Raji (cell line): ENCODE results near the gene SHOC2.

Experiments
- POLR2A ChIP-seq: IDR thresholded peaks from 2 replicates; pipeline ENCODE4 v1.6.1; 2011; ENCODE audit warnings: low read depth, low read length, control low read depth; ENCODE audit not compliant: insufficient read depth

SHOC2 gene

DNA sequence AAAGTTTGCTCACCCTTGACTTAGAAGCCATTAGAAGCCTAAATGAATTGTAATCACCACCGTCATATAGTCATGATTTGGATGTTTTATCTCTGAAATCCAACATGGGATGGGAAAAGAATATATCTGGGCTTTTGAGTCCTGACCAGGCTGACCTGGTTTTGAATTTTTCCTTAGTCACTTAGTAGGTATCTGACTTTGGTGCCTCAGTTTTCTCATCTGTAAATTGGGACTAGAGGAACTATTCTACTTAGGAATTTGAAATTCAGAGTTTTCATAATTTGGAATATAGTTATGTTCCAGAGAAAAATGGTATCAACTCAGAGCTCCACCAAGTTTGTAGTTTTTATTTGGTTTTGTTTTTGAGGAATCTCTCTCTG lies 40.9 kb downstream of the SHOC2 start:
- TF ChIP-seq POLR2A = no peak

DNA sequence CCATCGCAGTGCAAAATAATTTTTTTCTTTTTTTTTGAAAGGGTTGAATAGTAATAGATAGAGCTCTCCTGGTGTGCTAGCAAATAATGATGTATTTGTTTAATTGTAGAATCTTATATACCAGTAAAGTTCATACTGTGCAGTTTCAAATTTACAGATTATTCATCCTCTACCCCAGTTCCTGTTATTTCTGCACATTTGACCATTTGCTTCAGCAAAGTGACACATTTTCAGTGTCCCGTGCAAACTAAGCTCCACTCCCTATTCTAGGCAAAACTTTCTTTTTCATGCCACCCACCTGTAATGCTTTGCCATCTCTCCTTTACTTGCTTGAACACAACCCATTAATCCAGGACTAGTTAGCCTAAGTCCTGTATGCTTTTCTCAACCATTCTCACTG lies 43.0 kb downstream of the SHOC2 start:
- no peak for TF ChIP-seq POLR2A

DNA sequence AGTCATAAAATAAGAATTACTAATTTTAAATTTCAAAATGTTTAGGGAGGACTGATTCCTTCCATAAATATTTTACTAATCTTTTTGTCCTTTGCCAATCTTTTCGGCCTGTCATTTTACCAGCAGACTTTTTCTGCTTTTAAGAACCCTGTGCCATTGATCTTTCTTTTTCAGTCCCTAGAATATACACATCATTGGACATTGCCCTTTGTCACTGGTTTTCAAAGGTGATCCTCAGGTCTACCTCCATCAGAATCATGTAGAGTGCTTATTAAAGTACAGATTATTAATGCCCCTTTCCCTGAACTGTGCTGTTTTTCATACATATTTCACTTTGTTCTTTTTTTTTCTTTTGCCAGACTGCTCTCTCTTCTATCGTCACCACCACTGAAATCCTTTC lies 43.8 kb downstream of the SHOC2 start:
- TF ChIP-seq POLR2A = no peak

DNA sequence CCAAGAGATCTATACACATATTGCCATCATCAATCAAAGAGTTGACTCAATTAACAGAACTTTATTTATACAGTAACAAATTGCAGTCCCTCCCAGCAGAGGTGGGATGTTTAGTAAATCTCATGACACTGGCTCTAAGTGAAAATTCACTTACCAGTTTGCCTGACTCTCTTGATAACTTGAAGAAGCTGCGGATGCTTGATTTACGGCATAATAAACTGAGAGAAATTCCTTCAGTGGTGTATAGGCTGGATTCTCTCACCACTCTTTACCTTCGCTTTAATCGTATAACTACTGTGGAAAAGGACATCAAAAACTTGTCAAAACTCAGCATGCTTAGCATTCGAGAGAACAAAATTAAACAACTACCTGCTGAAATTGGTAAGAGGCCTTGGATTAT lies 45.3 kb downstream of the SHOC2 start:
- TF ChIP-seq POLR2A = no peak

DNA sequence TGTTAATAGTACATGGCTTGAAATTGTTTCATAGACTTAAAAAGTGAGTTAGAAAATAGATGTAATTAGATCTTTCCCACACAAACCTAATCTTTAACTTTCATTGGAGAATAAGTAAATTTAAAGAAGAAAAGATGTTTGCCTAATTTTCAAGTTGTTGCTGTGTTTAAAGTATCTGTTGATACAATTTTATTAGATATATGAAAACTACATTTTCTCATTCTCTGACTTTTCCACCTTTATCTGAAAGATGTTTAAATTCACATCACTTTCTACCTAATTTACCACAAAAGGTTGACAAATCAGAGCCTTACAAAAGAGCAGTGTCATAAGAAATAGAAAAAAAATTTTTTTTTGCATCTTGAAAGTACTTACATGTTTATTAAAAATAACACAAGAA lies 45.8 kb downstream of the SHOC2 start:
- TF ChIP-seq POLR2A = no peak

DNA sequence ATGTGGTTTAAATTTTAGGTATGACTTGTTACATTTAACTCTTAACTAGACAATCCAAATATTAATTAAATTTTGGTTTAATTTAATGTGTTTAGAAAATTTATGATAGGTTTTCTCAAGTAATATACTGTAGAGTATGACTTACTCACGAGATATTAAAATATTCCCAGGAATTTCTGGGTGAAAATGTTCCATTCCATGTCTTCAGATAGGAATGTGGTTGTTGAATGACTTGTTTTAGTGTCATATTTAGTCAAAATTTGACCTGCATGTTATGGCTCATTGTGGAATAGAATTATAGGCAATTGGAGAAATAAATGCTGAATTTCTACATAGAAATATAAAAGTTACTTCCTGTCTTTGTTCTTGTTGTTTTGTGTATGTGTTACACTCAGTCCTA lies 46.7 kb downstream of the SHOC2 start:
- no peak for TF ChIP-seq POLR2A

DNA sequence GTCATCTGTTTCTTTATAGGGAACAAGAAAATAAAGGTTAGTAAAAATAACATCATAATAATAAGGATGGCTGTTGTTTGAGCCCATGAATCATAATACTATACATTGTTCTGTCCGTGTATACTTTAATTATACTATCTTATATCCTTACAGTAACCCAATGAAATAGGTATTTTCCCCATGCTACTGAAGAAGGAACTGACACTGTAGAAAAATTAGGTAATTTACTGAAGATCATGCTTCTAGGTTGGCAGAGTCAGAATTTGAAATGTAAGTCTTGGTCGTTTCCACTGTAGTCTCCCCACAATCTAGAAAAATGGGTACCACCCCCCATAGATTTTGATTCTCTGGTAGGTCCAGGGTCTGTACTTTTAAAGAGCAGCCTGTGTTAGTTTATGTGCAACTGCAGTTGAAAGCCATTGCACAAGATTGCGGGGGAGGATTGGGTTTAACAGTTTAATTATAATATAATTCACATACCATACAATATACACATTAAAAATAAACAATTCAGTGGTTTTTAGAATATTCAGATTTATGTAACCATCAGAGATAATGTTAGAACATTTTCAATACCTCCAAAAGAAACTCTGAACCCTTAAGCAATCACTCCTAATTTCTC lies 47.7 kb downstream of the SHOC2 start:
- TF ChIP-seq POLR2A = no peak

DNA sequence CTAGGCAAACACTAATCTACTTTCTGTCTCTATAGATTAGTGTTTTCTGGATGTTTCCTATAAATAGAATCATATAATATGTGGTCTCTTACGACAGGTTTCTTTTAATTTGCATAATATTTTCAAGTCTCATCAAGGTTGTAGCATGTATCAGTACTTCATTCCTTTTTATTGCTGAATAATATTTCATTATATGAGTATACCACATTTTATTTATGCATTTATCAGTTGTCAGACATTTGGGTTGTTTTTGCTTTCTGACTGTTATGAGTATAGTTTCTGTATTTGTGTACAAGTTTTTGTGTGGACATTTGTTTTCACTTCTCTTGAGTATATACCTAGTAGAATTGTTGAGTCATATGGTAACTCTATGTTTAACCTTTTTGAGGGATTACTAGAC lies 48.2 kb downstream of the SHOC2 start:
- TF ChIP-seq POLR2A = no peak

DNA sequence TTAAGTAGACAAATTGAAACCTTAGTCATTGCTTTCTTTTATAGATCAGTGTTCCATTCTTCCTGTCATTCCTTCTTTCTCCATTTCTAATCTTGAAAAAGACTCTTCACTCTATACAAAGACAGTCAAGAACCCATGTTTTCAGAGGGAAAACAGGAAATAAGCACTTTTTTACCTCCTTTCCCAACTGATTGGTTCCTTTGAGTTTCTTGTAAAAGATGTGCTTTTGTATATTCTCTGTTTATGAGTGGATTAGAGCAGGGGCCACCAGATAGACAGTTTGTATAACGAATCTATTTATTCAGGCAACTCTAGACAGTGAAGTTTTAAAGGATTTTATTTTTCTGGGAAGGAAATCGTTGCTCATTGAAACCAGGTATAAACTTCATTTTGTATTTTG lies 49.8 kb downstream of the SHOC2 start:
- TF ChIP-seq POLR2A = no peak

DNA sequence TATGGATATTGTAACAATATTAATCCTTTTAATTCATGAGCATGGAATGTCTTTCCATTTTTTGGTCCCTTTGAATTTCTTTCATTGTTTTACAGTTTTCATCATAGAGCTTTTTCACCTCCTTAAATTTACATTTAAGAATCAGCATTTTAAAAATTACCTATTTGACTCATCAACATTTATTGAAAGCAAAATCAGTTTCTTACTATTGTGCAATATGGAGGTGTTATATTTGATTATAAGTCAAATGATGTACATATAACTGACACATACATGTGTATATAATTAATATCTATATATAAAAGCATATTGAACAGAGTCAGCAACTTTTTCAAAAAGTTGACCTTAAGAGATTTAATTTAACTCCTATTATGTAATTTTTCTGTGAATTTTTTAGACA lies 52.2 kb downstream of the SHOC2 start:
- TF ChIP-seq POLR2A = no peak

DNA sequence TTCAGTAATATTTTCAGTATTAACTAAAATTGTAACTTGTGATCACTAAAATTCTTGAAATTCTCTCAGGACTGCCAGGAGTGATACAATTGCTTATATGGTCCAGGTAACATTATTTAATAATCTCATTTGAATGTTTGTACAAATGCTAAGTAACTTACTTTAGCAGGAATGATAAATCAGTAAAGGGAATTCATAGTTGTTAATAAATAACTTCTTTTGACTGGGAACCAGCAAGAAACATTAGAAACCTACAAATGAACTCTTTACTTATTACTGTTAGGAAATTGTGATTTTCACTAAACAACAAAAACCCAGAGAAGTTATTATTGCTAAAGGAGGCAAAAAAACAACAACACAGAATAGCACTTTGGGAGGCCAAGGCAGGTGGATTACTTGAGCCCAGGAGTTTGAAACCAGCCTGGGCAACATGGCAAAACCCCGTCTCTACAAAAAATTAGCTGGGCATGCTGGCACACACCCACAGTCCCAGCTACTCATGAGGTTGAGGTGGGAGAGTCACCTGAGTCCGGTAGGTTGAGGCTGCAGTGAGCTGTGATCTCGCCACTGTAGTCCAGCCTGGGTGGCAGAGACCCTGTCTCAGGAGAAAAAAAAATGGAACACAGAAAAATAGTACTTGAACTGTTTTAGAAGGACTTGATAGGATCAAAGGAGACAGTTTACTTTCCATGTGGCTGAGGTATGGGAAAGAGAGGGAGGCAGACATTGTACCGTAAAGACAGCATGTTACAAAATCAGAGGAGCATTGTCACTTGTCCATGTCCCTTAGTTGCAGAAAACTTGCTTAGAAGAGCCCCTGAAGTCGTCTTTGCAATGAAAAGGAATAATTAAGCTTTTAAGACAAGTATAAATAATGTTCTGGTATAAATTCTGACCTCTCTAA lies 53.1 kb downstream of the SHOC2 start:
- no peak for TF ChIP-seq POLR2A

DNA sequence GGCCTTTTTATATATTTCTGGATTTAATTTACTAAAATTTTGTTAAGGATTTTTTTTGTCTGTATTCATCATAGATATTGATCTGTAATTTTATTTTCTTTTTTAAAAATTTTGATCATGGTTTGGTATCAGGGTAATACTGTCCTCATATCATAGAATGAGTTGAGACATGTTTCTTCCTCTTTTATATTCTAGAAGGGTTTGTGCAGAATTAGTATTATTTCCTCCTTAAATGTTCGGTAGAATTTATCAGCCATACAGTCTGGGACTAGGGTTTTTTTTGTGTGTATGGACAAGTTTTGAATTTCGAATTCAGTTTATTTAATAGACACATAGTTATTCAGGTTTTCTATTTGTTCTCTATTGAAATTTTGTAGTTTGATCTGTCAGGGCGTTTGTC lies 54.0 kb downstream of the SHOC2 start:
- TF ChIP-seq POLR2A = no peak

DNA sequence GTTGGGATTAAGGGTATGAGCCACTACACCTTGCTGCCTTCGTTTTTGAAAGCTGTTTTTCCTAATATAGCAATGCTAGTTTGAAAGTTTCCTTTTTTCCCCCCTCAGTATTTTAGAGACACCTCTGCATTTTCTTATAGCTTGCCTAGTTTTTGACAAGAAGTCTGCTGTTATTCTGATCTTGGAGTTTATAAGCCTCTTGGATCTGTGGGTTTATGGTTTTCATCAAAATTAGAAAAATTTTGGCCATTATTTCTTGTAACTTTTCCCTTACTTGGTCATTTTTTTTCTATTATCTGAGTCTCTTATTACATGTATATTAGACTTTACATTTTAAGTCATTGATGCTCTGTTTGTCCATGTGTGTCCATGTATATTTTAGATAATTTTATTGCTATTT lies 57.2 kb downstream of the SHOC2 start:
- TF ChIP-seq POLR2A = no peak

DNA sequence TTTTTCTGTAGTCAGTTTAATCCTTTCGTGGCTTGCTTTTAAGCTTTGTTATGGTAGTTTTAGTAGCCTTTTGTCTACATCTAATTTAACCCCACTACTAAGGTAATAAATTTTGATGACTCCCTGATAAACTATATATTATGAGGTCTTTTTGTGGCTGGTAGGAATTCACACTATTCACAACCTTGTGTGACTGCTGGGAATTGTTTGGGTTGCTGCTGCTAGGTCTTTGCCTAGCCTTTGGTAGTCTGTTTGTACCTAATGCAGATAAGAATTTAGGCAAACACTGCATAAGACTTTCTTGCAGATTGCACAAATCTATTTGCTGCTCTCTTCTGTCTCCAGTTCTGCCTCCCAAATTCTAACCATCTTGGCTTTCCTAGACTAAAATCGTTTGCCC lies 58.3 kb downstream of the SHOC2 start:
- TF ChIP-seq POLR2A = no peak

DNA sequence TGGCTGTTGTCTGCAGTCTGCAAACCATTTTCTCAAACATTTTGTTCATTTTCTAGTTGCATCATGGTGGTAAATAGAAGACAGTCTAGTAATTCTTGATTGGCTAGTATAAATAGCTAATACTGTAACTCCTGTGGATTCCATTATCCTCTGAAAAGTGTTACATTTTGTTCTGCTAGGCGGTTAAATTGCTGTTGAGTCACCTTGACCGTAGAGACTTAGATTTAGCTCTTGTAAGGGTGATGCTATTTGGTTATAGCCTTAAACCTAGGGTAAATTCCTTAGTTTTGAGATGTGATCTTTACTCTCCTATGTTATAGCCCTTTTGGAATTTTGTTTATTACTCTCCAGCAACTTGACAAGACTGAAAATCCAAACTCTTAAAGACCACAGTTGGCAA lies 58.8 kb downstream of the SHOC2 start:
- TF ChIP-seq POLR2A = no peak

DNA sequence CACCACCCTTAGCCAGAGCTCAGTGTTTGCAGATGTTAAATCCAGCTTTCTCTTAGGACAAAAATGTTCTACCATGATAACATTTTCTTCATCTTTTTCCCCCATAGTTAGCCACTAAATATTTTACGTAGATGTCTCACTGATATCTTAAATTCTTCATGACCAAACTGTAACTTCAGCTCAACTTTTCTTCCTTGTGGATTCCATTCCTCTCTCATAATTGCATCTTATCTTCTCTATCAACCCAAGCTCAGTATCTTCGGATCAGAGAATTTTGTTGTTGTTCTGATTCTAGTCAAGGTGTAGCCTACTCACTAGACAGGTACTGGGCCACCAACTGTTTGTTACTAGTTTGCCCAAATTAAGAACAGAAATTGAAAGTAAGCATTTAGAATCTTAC lies 60.2 kb downstream of the SHOC2 start:
- TF ChIP-seq POLR2A = no peak

DNA sequence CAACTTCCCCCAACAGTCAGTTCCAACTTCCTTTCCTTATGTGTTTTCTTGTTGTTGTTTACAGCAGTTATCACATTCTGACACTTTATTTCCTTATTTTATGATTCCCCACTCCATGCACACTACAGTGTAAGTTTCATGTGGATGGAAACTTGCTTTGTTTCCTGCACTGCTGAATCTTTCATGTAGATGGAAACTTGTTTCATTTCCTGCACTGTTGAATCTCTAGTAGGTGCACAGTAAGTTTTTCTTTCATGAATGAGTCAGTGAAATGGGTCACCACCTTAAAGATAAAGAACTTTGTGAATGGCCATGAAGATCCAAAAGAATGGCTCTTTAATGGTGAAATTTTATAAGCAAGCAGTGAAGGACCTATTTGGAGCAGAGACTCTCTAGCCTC lies 61.4 kb downstream of the SHOC2 start:
- TF ChIP-seq POLR2A = no peak
